HepG2 (cell line): Measurements from ENCODE around the gene HEY2. TPM values are rescaled to one million over a fixed set of nuclear protein-coding genes. Genes with fewer than 3 reads are reported as not detected.

Source experiments
- ASH2L ChIP-seq: fragments of 300-600, 200-600 bp; sonication (generic); IDR thresholded peaks from 2 replicates; pipeline ENCODE4 v1.7.0; 2017; ENCODE audit warnings: low read depth, mild to moderate bottlenecking, moderate library complexity, mixed read lengths, low read length; ENCODE audit not compliant: insufficient read length
- BORCS8-MEF2B ChIP-seq: sonication (generic); formaldehyde crosslinking; IDR thresholded peaks from 2 replicates; pipeline ENCODE4 v1.8.0; 2022; ENCODE audit warnings: mild to moderate bottlenecking, missing genetic modification reagents
- EED ChIP-seq: sonication (generic); formaldehyde crosslinking; IDR thresholded peaks from 2 replicates; pipeline ENCODE4 v1.5.0; 2020; ENCODE audit warnings: mild to moderate bottlenecking, missing genetic modification reagents
- ERF ChIP-seq: IDR thresholded peaks from 2 replicates; pipeline ENCODE4 v1.6.1; 2018; ENCODE audit warnings: missing biosample characterization, missing genetic modification reagents
- EZH2 ChIP-seq: conservative IDR thresholded peaks from 2 replicates; pipeline ENCODE4 v1.6.1; 2012; ENCODE audit warnings: mild to moderate bottlenecking, low read depth, low read length, moderate library complexity
- HDAC2 ChIP-seq: sonication (generic); formaldehyde crosslinking; IDR thresholded peaks from 2 replicates; pipeline ENCODE4 v1.4.0; 2020; ENCODE audit warnings: missing genetic modification reagents
- MATR3 ChIP-seq: sonication (generic); formaldehyde crosslinking; IDR thresholded peaks from 2 replicates; pipeline ENCODE4 v1.4.0; 2020; ENCODE audit warnings: missing genetic modification reagents
- MED8 ChIP-seq: sonication (generic); formaldehyde crosslinking; IDR thresholded peaks from 2 replicates; pipeline ENCODE4 v1.8.1; 2023; ENCODE audit warnings: mild to moderate bottlenecking, missing genetic modification reagents; ENCODE audit not compliant: insufficient replicate concordance
- MTF1 ChIP-seq: sonication (generic); formaldehyde crosslinking; IDR thresholded peaks from 2 replicates; pipeline ENCODE4 v1.5.0; 2020; ENCODE audit warnings: missing genetic modification reagents
- NFIB ChIP-seq: sonication (generic); formaldehyde crosslinking; IDR thresholded peaks from 2 replicates; pipeline ENCODE4 v1.9.0; 2021; ENCODE audit warnings: missing genetic modification reagents, mild to moderate bottlenecking, borderline replicate concordance
- NR1H2 ChIP-seq: sonication (generic); formaldehyde crosslinking; IDR thresholded peaks from 2 replicates; pipeline ENCODE4 v1.8.1; 2022; ENCODE audit warnings: low read depth, missing genetic modification reagents, borderline replicate concordance
- SP5 ChIP-seq: IDR thresholded peaks from 2 replicates; pipeline ENCODE4 v1.6.1; 2016; ENCODE audit warnings: low read depth, borderline replicate concordance
- TOE1 ChIP-seq: sonication (generic); formaldehyde crosslinking; IDR thresholded peaks from 2 replicates; pipeline ENCODE4 v1.4.0; 2020; ENCODE audit warnings: mild to moderate bottlenecking, missing genetic modification reagents
- TP53 ChIP-seq: sonication (generic); formaldehyde crosslinking; conservative IDR thresholded peaks from 2 replicates; pipeline ENCODE4 v1.4.0; 2020; ENCODE audit warnings: missing genetic modification reagents
- ZBTB46 ChIP-seq: sonication (generic); formaldehyde crosslinking; IDR thresholded peaks from 2 replicates; pipeline ENCODE4 v1.4.0; 2020; ENCODE audit warnings: mild to moderate bottlenecking, missing genetic modification reagents, borderline replicate concordance
- ZFP36L1 ChIP-seq: sonication (generic); formaldehyde crosslinking; IDR thresholded peaks from 2 replicates; pipeline ENCODE4 v1.8.0; 2022; ENCODE audit warnings: mild to moderate bottlenecking, missing genetic modification reagents, moderate library complexity
- ZFP41 ChIP-seq: sonication (generic); formaldehyde crosslinking; IDR thresholded peaks from 2 replicates; pipeline ENCODE4 v1.4.0; 2020; ENCODE audit warnings: mild to moderate bottlenecking, missing genetic modification reagents, borderline replicate concordance
- ZNF251 ChIP-seq: sonication (generic); formaldehyde crosslinking; IDR thresholded peaks from 2 replicates; pipeline ENCODE4 v1.9.0; 2021; ENCODE audit warnings: mild to moderate bottlenecking, missing genetic modification reagents
- ZNF253 ChIP-seq: sonication (generic); formaldehyde crosslinking; IDR thresholded peaks from 2 replicates; pipeline ENCODE4 v1.8.0; 2022; ENCODE audit warnings: mild to moderate bottlenecking, missing genetic modification reagents, borderline replicate concordance
- ZNF264 ChIP-seq: sonication (generic); formaldehyde crosslinking; IDR thresholded peaks from 2 replicates; pipeline ENCODE4 v1.4.0; 2020; ENCODE audit warnings: missing genetic modification reagents
- ZNF33B ChIP-seq: sonication (generic); formaldehyde crosslinking; IDR thresholded peaks from 2 replicates; pipeline ENCODE4 v1.5.1; 2020; ENCODE audit warnings: mild to moderate bottlenecking, missing genetic modification reagents
- ZNF441 ChIP-seq: sonication (generic); formaldehyde crosslinking; IDR thresholded peaks from 2 replicates; pipeline ENCODE4 v1.7.0; 2021; ENCODE audit warnings: missing genetic modification reagents, borderline replicate concordance
- ZNF589 ChIP-seq: sonication (generic); formaldehyde crosslinking; conservative IDR thresholded peaks from 2 replicates; pipeline ENCODE4 v1.8.0; 2022; ENCODE audit warnings: mild to moderate bottlenecking, moderate library complexity, missing genetic modification reagents
- ZNF788 ChIP-seq: sonication (generic); formaldehyde crosslinking; IDR thresholded peaks from 2 replicates; pipeline ENCODE4 v1.5.0; 2020; ENCODE audit warnings: mild to moderate bottlenecking, missing genetic modification reagents, borderline replicate concordance
- ZNF850 ChIP-seq: sonication (generic); formaldehyde crosslinking; conservative IDR thresholded peaks from 2 replicates; pipeline ENCODE4 v1.9.0; 2021; ENCODE audit warnings: mild to moderate bottlenecking, missing genetic modification reagents
- ZSCAN21 ChIP-seq: sonication (generic); formaldehyde crosslinking; IDR thresholded peaks from 2 replicates; pipeline ENCODE4 v1.8.0; 2022; ENCODE audit warnings: mild to moderate bottlenecking, missing genetic modification reagents, moderate library complexity, borderline replicate concordance
- polyA plus RNA-seq, 8 experiments: library from polyadenylated mRNA; depleted of rRNA in 3 of 8; stranded (reverse) in 7 of 8; unstranded in 1 of 8; fragments of >200 nt; fragmentation: Illumina TruSeq in 4 of 8; extraction: Trizol in 4 of 8; gene quantifications; 2 replicates each; pipeline versions ENCODE4 v1.2.1 to v1.2.3, GENCODE V29; 2011 to 2016; ENCODE audit warnings: low read depth in 4 of 8, missing spikeins in 1 of 8, mixed read lengths in 1 of 8; ENCODE audit not compliant: insufficient read depth in 1 of 8
- total RNA-seq, 5 experiments: library from RNA; depleted of rRNA; stranded (reverse); fragments of >200 nt; fragmentation: Illumina TruSeq; extraction: Trizol; gene quantifications; 2 replicates each; pipeline ENCODE4 v1.2.3, GENCODE V29; 2016; ENCODE audit warnings: low read depth in 1 of 5
- TF ChIP-seq, protein P1 (sequence below): sonication (generic); formaldehyde crosslinking; IDR thresholded peaks from 2 replicates; pipeline ENCODE4 v1.5.0; 2020; ENCODE audit warnings: missing genetic modification reagents
- TF ChIP-seq, protein P2 (sequence below): sonication (generic); formaldehyde crosslinking; IDR thresholded peaks from 2 replicates; pipeline ENCODE4 v1.4.0; 2020; ENCODE audit warnings: mild to moderate bottlenecking, missing genetic modification reagents

HEY2 gene
- total and polyA plus RNA-seq, 2 of the 13 experiments (the other 11 are each of a cell fraction or from before 2014, with no cell fraction given), result 0.04 TPM

- no peak for TF ChIP-seq NFIB (CRISPR knock-in tag)
- no peak for TF ChIP-seq ZFP36L1 (CRISPR knock-in tag)
- peak; percentile 92; the same call in 1 of the 2 replicates for TF ChIP-seq TOE1 (CRISPR knock-in tag)
- TF ChIP-seq ZNF441 (CRISPR knock-in tag), result no peak
- no peak for TF ChIP-seq EED (CRISPR knock-in tag)
- TF ChIP-seq MATR3 (CRISPR knock-in tag), result no peak
- TF ChIP-seq ZNF589 (CRISPR knock-in tag), result no peak
- TF ChIP-seq, protein P1, sequence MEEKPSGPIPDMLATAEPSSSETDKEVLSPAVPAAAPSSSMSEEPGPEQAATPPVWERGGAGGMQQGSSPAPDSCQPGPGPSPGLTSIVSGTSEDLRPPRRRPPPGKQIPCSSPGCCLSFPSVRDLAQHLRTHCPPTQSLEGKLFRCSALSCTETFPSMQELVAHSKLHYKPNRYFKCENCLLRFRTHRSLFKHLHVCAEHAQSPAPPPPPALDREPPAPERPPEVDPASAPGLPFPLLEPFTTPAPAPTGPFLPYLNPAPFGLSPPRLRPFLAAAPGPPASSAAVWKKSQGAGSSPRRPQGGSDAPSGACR (CRISPR knock-in tag), result no peak
- TF ChIP-seq ZNF788 (CRISPR knock-in tag), result peak; percentile 13; the same call in 1 of the 2 replicates
- TF ChIP-seq ZNF33B, result no peak
- no peak for TF ChIP-seq ASH2L
- no peak for TF ChIP-seq ZNF253 (CRISPR knock-in tag)
- TF ChIP-seq NR1H2, result no peak
- no peak for TF ChIP-seq MED8 (CRISPR knock-in tag)
- TF ChIP-seq ZNF264 (CRISPR knock-in tag), result peak; percentile 78
- no peak for TF ChIP-seq BORCS8-MEF2B
- TF ChIP-seq EZH2, result no peak
- TF ChIP-seq ERF, result peak; percentile 51; the same call in 1 of the 2 replicates
- TF ChIP-seq ZBTB46 (CRISPR knock-in tag), result no peak
- TF ChIP-seq, protein P2, sequence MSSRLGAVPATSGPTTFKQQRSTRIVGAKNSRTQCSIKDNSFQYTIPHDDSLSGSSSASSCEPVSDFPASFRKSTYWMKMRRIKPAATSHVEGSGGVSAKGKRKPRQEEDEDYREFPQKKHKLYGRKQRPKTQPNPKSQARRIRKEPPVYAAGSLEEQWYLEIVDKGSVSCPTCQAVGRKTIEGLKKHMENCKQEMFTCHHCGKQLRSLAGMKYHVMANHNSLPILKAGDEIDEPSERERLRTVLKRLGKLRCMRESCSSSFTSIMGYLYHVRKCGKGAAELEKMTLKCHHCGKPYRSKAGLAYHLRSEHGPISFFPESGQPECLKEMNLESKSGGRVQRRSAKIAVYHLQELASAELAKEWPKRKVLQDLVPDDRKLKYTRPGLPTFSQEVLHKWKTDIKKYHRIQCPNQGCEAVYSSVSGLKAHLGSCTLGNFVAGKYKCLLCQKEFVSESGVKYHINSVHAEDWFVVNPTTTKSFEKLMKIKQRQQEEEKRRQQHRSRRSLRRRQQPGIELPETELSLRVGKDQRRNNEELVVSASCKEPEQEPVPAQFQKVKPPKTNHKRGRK (CRISPR knock-in tag), result no peak
- 0 out of 2 replicates have a peak, but pooled peaks have one; percentile 13 for TF ChIP-seq MTF1 (CRISPR knock-in tag)
- no peak for TF ChIP-seq ZSCAN21 (CRISPR knock-in tag)
- TF ChIP-seq HDAC2, result peak; percentile 60
- TF ChIP-seq TP53, result no peak
- TF ChIP-seq ZNF850 (CRISPR knock-in tag), result 0 out of 2 replicates have a peak, but pooled peaks have one; percentile 61
- TF ChIP-seq SP5 (CRISPR knock-in tag), result peak; percentile 60
- no peak for TF ChIP-seq ZNF251
- TF ChIP-seq ZFP41, result no peak
These were observed 30.6 kb downstream of the HEY2 start (continued) for GRCh38 chr6:125779924-125780539.
